Lung (tissue), 12 donors: ENCODE results near the gene ANAPC1. TPM values are rescaled to one million over a fixed set of nuclear protein-coding genes. Genes with fewer than 3 reads are reported as not detected.
A peak's percentile ranks its signal among the peaks of the same experiment; 100 is the strongest.

ENCODE experiments used
- ATAC-seq: fragments of 200-7000 bp; cut with Tn5 transposase; one replicate; pipeline ENCODE4 v1.9.1; 2020; ENCODE audit warnings: moderate number of reproducible peaks; ENCODE audit not compliant: insufficient read depth, low FRiP score
- DNase-seq, 3 donors: peaks; one replicate each; pipeline ENCODE4 v3.0.0-alpha.2; 2013 to 2017
- H3K27ac ChIP-seq, 2 donors: one replicate each; pipeline ENCODE4 v1.5.1; 2013; ENCODE audit warnings: mild to moderate bottlenecking in 2 of 2, moderate library complexity in 2 of 2, control low read depth in 1 of 2, inconsistent platforms in 1 of 2, low read depth in 1 of 2, low read length in 1 of 2
- H3K27me3 ChIP-seq, 3 donors: one replicate each; pipeline ENCODE4 v1.5.1; 2013; ENCODE audit warnings: low read length in 2 of 3; ENCODE audit not compliant: control insufficient read depth in 3 of 3, insufficient read depth in 3 of 3
- H3K36me3 ChIP-seq, 4 donors: one replicate each; pipeline ENCODE4 v1.5.1; 2013; ENCODE audit warnings: low read length in 4 of 4, mild to moderate bottlenecking in 1 of 4, moderate library complexity in 1 of 4; ENCODE audit not compliant: control insufficient read depth in 4 of 4, insufficient read depth in 4 of 4
- H3K4me1 ChIP-seq, 5 donors: one replicate each; pipeline ENCODE4 v1.5.1; 2013; ENCODE audit warnings: low read length in 5 of 5, mild to moderate bottlenecking in 2 of 5, moderate library complexity in 1 of 5; ENCODE audit not compliant: control insufficient read depth in 5 of 5, insufficient read depth in 5 of 5
- H3K4me3 ChIP-seq: one replicate; pipeline ENCODE4 v1.5.1; 2013; ENCODE audit warnings: mild to moderate bottlenecking, control low read depth, moderate library complexity
- H3K9ac ChIP-seq, 2 donors: one replicate each; pipeline ENCODE4 v1.5.1; 2013; ENCODE audit warnings: low read length in 2 of 2, control low read depth in 1 of 2; ENCODE audit not compliant: insufficient read depth in 1 of 2
- H3K9me3 ChIP-seq, 4 donors: one replicate each; pipeline ENCODE4 v1.5.1; 2013; ENCODE audit warnings: low read length in 3 of 4, mild to moderate bottlenecking in 1 of 4, moderate library complexity in 1 of 4; ENCODE audit not compliant: control insufficient read depth in 4 of 4, insufficient read depth in 3 of 4
- WGBS, 2 donors: extraction: QIAGEN DNeasy Blood & Tissue Kit; methylation state at CpG; one replicate each; pipeline ENCODE4 v1.1.7; 2013; 5-methylcytosine and 5-hydroxymethylcytosine counted together
- polyA plus RNA-seq, 2 donors: library from polyadenylated mRNA; stranded (reverse); fragments of 200-250 nt; gene quantifications; one replicate each; pipeline ENCODE4 v1.2.1, GENCODE V29; 2013
- total RNA-seq, 2 donors: library from RNA; depleted of rRNA in 1 of 2; stranded (reverse); fragments of >200 nt in 1 of 2; gene quantifications; one replicate each; pipeline ENCODE4 v1.2.1, GENCODE V29; 2014 to 2021
- TF ChIP-seq, protein P1 (sequence below): IDR thresholded peaks from 2 replicates; pipeline ENCODE4 v1.5.1; 2012; ENCODE audit warnings: mild to moderate bottlenecking; ENCODE audit errors: control extremely low read depth, extremely low read depth
- donor health status: control.
- donor health status: control.
- donor health status: Bipolar disorder and iron deficiency.
- donor health status: healthy.
- donor health status: DM: yes; HTN: yes; CAD: no.

ANAPC1 gene
- total and polyA plus RNA-seq, 4 donors, result 6.6 to 64.4 (median 22.7) TPM

DNA sequence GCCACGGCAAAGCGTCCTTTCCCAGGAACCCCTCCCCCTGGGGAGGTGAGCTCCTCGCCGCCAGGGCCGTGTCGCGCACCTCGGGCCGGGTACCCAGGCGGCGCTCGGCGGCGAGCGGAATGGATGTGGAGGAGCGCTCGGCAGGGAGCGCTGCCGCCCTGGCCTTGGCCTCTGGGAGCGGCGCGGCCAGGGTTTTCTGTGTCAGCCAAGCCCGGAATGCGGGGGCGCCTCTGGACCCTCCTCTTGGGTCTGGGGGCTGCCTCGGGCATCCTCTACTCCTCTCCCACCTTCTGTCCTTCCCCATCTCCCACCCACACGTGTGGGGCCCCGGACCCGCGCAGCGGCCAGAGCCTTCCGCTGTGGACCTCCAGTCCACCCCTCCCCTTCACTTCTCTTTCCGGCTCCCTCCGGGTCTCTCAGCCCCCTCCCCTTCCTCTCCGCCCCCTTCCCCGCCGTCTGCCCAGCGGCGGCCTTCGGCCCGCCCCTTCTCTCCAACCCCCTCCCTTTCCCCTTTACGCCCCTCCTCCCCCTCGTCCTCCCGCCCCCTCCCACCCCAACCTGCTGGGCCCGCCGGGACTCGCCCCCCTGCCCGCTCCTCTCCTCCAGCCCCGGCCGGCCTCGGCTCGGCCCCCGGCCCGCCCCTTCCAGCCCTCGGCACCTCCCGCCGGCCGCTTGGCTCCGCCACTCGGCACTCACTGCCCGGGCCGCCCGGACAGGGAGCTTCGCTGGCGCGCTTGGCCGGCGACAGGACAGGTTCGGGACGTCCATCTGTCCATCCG lies 14.1 kb upstream of the ANAPC1 start, which contains the start of gene MERTK:
Gene MERTK, plus strand, starts transcription at position 684 of the 779 bp plus-strand sequence. CDS start 129 bp downstream, outside the sequence.
- H3K4me1 ChIP-seq, result peaks cover 0 to 22% (median 6%) of the 10 kb centered on the region in 5 donors

DNA sequence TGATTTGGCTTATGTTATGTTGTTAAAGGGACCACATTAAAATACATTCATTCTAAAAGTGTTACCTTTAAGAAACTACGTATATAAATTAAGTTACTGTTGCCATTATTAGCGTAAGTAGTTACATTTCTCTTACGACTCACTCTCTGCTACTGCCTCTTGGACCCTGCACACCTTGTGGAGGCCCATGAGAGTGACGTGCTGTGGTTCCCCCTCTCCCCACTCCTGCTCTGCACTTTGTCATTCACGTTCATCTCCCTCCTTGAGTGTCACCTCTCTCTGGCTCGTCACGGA lies 13.6 kb upstream of the ANAPC1 start:
- Histone ChIP-seq H3K27ac (peak overlapping the region in 1 of 2 donors; percentile 81), H3K9me3 (peaks cover 0 to 1% (median 0%) of the 10 kb centered on the region in 4 donors), H3K36me3 (no peaks in the 10 kb centered on the region), H3K9ac (peak overlapping the region; percentile 46 to 69), H3K4me1 (peaks cover 0 to 22% (median 6%) of the 10 kb centered on the region in 5 donors), H3K4me3 (peak overlapping the region; percentile 67), H3K27me3 (no peaks in the 10 kb centered on the region)
- 4% methylated on average over 7 of the region's 7 CpGs for whole genome bisulfite sequencing, 2 donors
- no peak for DNase-seq
- ATAC-seq, result no peak
- TF ChIP-seq, protein P1, sequence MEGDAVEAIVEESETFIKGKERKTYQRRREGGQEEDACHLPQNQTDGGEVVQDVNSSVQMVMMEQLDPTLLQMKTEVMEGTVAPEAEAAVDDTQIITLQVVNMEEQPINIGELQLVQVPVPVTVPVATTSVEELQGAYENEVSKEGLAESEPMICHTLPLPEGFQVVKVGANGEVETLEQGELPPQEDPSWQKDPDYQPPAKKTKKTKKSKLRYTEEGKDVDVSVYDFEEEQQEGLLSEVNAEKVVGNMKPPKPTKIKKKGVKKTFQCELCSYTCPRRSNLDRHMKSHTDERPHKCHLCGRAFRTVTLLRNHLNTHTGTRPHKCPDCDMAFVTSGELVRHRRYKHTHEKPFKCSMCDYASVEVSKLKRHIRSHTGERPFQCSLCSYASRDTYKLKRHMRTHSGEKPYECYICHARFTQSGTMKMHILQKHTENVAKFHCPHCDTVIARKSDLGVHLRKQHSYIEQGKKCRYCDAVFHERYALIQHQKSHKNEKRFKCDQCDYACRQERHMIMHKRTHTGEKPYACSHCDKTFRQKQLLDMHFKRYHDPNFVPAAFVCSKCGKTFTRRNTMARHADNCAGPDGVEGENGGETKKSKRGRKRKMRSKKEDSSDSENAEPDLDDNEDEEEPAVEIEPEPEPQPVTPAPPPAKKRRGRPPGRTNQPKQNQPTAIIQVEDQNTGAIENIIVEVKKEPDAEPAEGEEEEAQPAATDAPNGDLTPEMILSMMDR, result no peak

More for the DNA sequence above, 14.1 kb upstream of the ANAPC1 start, which contains the start of gene MERTK:
- TF ChIP-seq, protein P1, result peak; percentile 66
- Histone ChIP-seq H3K9ac (peak within 1 kb of the TSS; percentile 52 to 69), H3K27ac (peak within 1 kb of the TSS; percentile 86 to 89), H3K27me3 (no peaks in the 10 kb centered on the region), H3K4me3 (peak within 1 kb of the TSS; percentile 72), H3K36me3 (no peaks in the 10 kb centered on the region), H3K9me3 (peaks cover 0 to 1% (median 0%) of the 10 kb centered on the region in 4 donors)
- ATAC-seq, result peak; percentile 88
- WGBS, 2 donors, result 1% methylated on average over 49 to 71 of the region's 71 CpGs
- peak; percentile 96 to 98 (median 97) for DNase-seq

DNA sequence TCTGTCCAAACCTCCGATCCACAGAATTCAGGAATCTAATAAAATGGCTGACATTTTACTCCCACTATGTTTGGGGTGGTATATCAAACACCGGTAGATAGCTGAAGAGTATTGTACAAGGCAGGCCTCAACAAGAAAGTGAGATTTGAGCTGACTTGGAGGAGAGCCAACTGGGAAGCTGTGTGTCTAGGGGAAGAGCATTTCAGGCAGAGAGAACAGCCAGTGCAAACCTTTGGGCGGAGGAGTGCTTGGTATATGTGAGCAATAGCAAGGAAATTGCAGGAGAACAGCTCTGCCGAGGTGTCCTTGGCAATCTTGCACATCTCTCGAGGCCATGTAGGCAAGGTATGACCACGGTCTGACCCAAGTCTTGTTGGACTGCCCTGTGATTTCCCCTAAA lies 12.6 kb upstream of the ANAPC1 start:
- H3K4me1 ChIP-seq, result peaks cover 0 to 22% (median 6%) of the 10 kb centered on the region in 5 donors
- TF ChIP-seq, protein P1, result no peak
- peaks cover 0 to 1% (median 0%) of the 10 kb centered on the region in 4 donors for H3K9me3 ChIP-seq
- no peaks in the 10 kb centered on the region for H3K36me3 ChIP-seq
- 84 to 89% methylated on average over 6 of the region's 6 CpGs for WGBS, 2 donors
- no peak overlapping the region for H3K9ac ChIP-seq
- ATAC-seq (no peak), DNase-seq (no peak)
- no peak overlapping the region for H3K27ac ChIP-seq
- no peak overlapping the region for H3K4me3 ChIP-seq
- no peaks in the 10 kb centered on the region for H3K27me3 ChIP-seq
